ENCODE data around the gene MEST. TPM values are rescaled to one million over a fixed set of nuclear protein-coding genes. Genes with fewer than 3 reads are reported as not detected.
A peak's percentile ranks its signal among the peaks of the same experiment; 100 is the strongest.

The MEST gene
- total and polyA plus RNA-seq, 2 experiments from 2014 or later: 56.2 to 91.6 TPM

DNA sequence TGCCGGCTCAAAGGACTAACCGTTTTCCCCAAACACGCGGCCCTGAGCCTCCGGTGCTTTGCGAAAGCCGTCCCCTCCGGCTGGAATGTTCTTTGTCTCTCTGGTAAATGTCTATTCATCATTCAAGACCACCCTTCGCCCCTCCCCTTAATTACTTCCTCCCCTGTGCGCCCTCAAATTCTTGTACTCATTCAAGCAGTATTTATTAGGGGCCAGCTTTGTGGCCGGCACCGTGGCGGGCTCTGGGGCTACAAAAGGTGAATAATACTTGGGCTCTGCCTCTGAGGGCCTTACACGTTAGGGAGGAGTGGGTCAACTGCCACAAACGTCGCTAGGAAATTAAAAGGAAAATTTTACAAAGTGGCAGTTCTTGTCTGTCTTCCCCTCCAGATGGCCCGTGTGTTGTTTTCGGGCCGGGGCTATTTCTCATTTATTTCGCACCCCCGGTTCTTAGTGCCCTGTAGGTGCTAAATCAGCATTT, 1.5 kb upstream of the MEST start:
- H3K36me3 ChIP-seq: no peaks in the 10 kb centered on the region
- DNase-seq (ENCODE audit: low read depth in 1 of 2, low spot score in 1 of 2): peak in 1 of 2 donors; percentile 20
- H3K27me3 ChIP-seq: peaks cover 8% of the 10 kb centered on the region
- H3K4me1 ChIP-seq (ENCODE audit: low read depth): peaks cover 13% of the 10 kb centered on the region
- TF ChIP-seq, protein P1, sequence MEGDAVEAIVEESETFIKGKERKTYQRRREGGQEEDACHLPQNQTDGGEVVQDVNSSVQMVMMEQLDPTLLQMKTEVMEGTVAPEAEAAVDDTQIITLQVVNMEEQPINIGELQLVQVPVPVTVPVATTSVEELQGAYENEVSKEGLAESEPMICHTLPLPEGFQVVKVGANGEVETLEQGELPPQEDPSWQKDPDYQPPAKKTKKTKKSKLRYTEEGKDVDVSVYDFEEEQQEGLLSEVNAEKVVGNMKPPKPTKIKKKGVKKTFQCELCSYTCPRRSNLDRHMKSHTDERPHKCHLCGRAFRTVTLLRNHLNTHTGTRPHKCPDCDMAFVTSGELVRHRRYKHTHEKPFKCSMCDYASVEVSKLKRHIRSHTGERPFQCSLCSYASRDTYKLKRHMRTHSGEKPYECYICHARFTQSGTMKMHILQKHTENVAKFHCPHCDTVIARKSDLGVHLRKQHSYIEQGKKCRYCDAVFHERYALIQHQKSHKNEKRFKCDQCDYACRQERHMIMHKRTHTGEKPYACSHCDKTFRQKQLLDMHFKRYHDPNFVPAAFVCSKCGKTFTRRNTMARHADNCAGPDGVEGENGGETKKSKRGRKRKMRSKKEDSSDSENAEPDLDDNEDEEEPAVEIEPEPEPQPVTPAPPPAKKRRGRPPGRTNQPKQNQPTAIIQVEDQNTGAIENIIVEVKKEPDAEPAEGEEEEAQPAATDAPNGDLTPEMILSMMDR (IDR thresholded peaks at IDR 0.05; ENCODE audit: low read depth, low read length): no peak
- no peak overlapping the region for H3K27ac ChIP-seq
- no peaks in the 10 kb centered on the region for H3K9me3 ChIP-seq (ENCODE audit: low read depth)
- peak overlapping the region; percentile 53 for H3K4me3 ChIP-seq

DNA sequence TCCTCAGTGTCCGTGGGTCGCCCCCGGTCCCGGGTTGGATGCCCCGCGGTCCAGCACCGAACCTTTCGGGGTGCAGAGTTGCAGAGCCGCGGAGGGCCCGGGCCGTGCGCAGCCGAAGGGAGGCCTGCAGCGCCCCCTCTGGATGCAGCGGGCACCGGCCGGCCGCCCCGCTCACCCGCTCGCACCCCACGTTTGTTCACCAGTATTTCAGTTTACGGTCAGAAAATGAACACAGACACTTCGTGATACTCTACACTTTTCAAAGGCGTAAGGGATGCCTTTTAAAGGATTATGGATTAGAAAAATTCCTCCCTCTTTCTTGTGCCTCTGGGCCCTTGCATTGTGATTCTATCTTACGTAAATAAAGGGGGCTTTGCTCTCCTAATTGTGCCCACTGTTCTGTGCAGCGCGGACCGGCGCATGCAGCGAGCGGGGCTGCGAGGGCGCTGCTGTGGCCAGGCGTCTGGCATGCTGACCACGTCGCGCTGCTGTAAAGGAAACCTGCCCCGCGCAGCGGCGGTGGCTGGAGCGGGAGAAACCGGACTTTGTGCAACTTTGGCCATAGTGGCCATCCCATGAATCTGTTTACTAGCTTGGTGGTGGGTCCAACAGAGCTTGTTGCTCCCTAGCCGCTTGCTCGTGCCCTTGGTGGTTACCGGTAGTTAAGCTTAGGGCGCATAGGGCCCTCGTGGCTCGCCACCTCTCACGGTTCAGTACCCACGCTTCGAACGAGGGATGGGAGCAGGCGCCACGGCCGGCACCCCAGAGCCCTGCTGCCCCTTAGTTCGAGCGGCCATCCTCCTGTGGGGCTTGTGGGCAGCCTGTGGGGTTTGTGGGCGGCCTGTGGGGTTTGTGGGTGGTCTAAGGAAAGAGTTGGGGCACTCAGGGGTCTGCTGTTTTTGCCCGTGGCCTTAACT, 739 bp upstream of the MEST start:
- Histone ChIP-seq H3K27me3 (peaks cover 8% of the 10 kb centered on the region), H3K4me3 (peak overlapping the region; percentile 53), H3K27ac (no peak overlapping the region), H3K9me3 (ENCODE audit: low read depth) (no peaks in the 10 kb centered on the region), H3K4me1 (ENCODE audit: low read depth) (peaks cover 13% of the 10 kb centered on the region), H3K36me3 (peaks cover 2% of the 10 kb centered on the region)
- DNase-seq (ENCODE audit: low read depth in 1 of 2, low spot score in 1 of 2): peak; percentile 49 to 62
- TF ChIP-seq, protein P1 (IDR thresholded peaks at IDR 0.05; ENCODE audit: low read depth, low read length): peak; percentile 64

DNA sequence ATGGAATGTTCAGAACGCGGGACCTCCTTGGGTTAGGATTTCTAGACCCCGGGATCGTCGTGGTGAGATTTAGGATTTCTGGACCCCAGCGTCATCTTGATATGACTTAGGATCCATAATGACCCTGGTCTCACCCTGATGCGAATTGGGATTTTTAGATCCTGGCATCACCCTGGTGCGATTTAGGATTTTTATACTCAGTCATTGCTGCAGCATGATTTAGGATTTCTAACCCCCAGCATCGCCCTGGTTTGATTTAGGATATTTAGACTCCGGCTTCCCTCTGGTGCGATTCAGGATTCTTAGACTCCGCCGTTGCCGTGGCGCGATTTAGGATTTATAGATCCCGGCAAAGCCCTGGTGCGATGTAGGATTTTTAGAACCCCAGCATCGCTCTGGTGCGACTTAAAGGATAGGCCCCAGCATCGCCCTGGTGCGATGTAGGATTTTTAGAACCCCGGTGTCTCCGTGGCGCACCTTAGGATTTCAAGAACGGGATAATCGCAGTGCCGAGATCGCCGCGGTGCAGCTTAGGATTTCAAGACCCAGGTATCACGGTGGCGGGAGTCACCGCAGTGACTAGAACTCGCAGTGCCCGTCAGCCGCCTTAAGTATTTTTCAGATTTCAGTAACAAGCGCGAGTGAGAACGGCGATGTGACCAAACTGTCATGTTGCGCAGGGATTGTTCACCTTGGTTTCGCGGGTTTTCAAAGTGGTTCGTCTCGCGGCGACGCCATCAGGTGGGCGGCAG, 814 bp downstream of the MEST start:
- H3K4me1 ChIP-seq (ENCODE audit: low read depth): peaks cover 13% of the 10 kb centered on the region
- H3K4me3 ChIP-seq: peak overlapping the region; percentile 53
- peaks cover 8% of the 10 kb centered on the region for H3K27me3 ChIP-seq
- H3K36me3 ChIP-seq: peaks cover 2% of the 10 kb centered on the region
- DNase-seq (ENCODE audit: low read depth in 1 of 2, low spot score in 1 of 2): peak; percentile 4 to 7
- H3K9me3 ChIP-seq (ENCODE audit: low read depth): no peaks in the 10 kb centered on the region
- H3K27ac ChIP-seq: no peak overlapping the region
- TF ChIP-seq, protein P1 (IDR thresholded peaks at IDR 0.05; ENCODE audit: low read depth, low read length): no peak

DNA sequence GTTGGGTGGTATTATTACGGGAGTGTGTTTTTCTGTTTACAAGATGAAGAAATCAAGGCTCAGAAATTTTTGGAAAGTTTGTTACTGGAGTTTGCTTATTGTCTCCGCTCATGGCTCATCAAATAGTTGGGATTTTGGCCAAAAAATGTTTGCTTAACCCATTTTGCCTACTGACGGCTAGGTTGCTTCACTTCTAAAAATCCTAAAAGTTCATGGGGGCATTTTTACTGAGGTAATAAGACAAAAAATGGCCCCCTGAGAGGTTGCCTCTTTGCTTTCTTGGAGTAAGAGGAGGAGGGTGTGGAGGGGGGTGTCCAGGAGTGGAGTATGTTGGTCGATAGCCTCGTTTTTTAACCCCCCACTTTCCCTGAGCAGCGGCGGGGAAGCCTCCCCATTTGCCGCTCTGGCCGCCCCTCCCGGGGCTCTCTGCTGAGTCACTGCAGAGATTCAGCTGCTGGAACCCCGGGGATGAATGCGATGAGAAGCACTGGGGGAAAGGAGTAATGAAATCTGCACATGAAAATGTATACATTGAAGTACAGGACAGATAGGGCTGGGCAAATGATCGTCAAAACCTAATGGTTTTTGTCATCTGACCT, 1.5 kb downstream of the MEST start:
- Histone ChIP-seq H3K27ac (no peak overlapping the region), H3K9me3 (ENCODE audit: low read depth) (no peaks in the 10 kb centered on the region), H3K36me3 (peaks cover 4% of the 10 kb centered on the region), H3K4me1 (ENCODE audit: low read depth) (peaks cover 13% of the 10 kb centered on the region), H3K27me3 (peaks cover 8% of the 10 kb centered on the region), H3K4me3 (peak overlapping the region; percentile 53)
- TF ChIP-seq, protein P1 (IDR thresholded peaks at IDR 0.05; ENCODE audit: low read depth, low read length): no peak
- peak in 1 of 2 donors; percentile 37 for DNase-seq (ENCODE audit: low read depth in 1 of 2, low spot score in 1 of 2)

DNA sequence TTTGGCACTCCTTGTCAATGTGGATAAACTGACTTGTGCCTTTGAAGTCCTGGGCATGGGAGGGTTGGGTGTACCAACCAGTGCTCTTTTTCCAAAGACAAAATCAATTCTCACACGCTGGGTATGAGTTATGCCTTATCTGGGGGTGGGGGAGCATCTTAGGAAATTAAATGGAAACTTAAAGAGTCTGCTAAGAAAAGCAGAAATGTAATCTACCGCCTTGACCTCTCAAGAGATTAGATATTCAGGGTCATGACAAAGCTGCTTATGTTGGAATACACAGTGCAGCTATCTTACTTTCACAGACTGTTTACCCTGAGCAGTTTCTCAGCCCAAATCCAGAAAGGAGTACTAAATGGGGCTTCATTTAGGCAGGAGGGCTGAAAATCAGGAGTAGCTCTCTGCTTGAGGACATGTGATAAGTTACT, 2.6 kb downstream of the MEST start:
- Histone ChIP-seq H3K27me3 (peaks cover 8% of the 10 kb centered on the region), H3K4me3 (no peak overlapping the region), H3K27ac (peak overlapping the region; percentile 71), H3K4me1 (ENCODE audit: low read depth) (peaks cover 13% of the 10 kb centered on the region), H3K9me3 (ENCODE audit: low read depth) (no peaks in the 10 kb centered on the region), H3K36me3 (peaks cover 13% of the 10 kb centered on the region)
- TF ChIP-seq, protein P1 (IDR thresholded peaks at IDR 0.05; ENCODE audit: low read depth, low read length): no peak
- DNase-seq (ENCODE audit: low read depth in 1 of 2, low spot score in 1 of 2): peak in 1 of 2 donors; percentile 30

All from cardiac muscle cell (in vitro differentiated cells and primary cell).